ENCODE measurements around the gene GDPGP1. TPM values are rescaled to one million over a fixed set of nuclear protein-coding genes. Genes with fewer than 3 reads are reported as not detected.
"Not testable (repeated sequence)": the region's sequence is repeated elsewhere in the genome, so short reads cannot be mapped to it uniquely, and the experiment has no call there.

Gene GDPGP1
- 4.2 TPM in 2 replicates for total RNA-seq (2014; rRNA removed; shearing (Covaris generic))

- DNase-seq (ENCODE audit: low read depth) = no peak
Observed at GRCh38 chr15:90234096-90234988, at the start of gene GDPGP1. Gene GDPGP1, plus strand, starts transcription at chr15:90234209. Its CDS starts 6,700 bp downstream, at chr15:90240909.

GRCh38 chr15:90184786-90185704 is 49.0 kb upstream of the GDPGP1 start:
- DNase-seq (ENCODE audit: low read depth) = peak; percentile 56

- DNase-seq (ENCODE audit: low read depth) = no peak
Observed at GRCh38 chr15:90187257-90187868, 46.6 kb upstream of the GDPGP1 start.

- not testable (repeated sequence) for DNase-seq (ENCODE audit: low read depth)
Observed at GRCh38 chr15:90188065-90188464, 45.9 kb upstream of the GDPGP1 start.

- no peak for DNase-seq (ENCODE audit: low read depth)
Observed at GRCh38 chr15:90188914-90189748, 44.9 kb upstream of the GDPGP1 start.

- DNase-seq (ENCODE audit: low read depth) = no peak
Observed at GRCh38 chr15:90189781-90190467, 44.1 kb upstream of the GDPGP1 start.

GRCh38 chr15:90190606-90191343 is 43.2 kb upstream of the GDPGP1 start:
- no peak for DNase-seq (ENCODE audit: low read depth)

GRCh38 chr15:90191344-90191687 is 42.7 kb upstream of the GDPGP1 start:
- DNase-seq (ENCODE audit: low read depth) = no peak

GRCh38 chr15:90191794-90192509 is 42.1 kb upstream of the GDPGP1 start:
- peak; percentile 60 for DNase-seq (ENCODE audit: low read depth)

- no peak for DNase-seq (ENCODE audit: low read depth)
Observed at GRCh38 chr15:90192961-90193786, 40.8 kb upstream of the GDPGP1 start.

GRCh38 chr15:90194655-90195054 is 39.4 kb upstream of the GDPGP1 start:
- DNase-seq (ENCODE audit: low read depth) = no peak

- no peak for DNase-seq (ENCODE audit: low read depth)
Observed at GRCh38 chr15:90200534-90201129, 33.4 kb upstream of the GDPGP1 start.

GRCh38 chr15:90201130-90201943 is 32.7 kb upstream of the GDPGP1 start, which contains the start of gene SEMA4B:
Gene SEMA4B, plus strand, starts transcription at chr15:90201330. Its CDS starts 249 bp downstream, at chr15:90201579.
- peak; percentile 80 for DNase-seq (ENCODE audit: low read depth)

- DNase-seq (ENCODE audit: low read depth) = no peak
Observed at GRCh38 chr15:90201944-90202375, 32.0 kb upstream of the GDPGP1 start.

- no peak for DNase-seq (ENCODE audit: low read depth)
Observed at GRCh38 chr15:90202929-90203328, 31.1 kb upstream of the GDPGP1 start.

- DNase-seq (ENCODE audit: low read depth) = no peak
Observed at GRCh38 chr15:90203473-90203872, 30.5 kb upstream of the GDPGP1 start.

- DNase-seq (ENCODE audit: low read depth) = peak; percentile 72
Observed at GRCh38 chr15:90203922-90204321, 30.1 kb upstream of the GDPGP1 start.
